LNCAP (cell line): ENCODE results near the gene C14orf180.

ENCODE experiments used
- TF ChIP-seq, protein P1 (sequence below): fragments of 450-650 bp; IDR thresholded peaks from 2 replicates; pipeline ENCODE4 v1.5.1; 2017; ENCODE audit warnings: mild to moderate bottlenecking

Gene C14orf180

GRCh38 chr14:104604458-104605449 lies 25.2 kb downstream of the C14orf180 start, which contains the start of gene TMEM179:
TMEM179 (minus strand) TSS chr14:104604772; CDS start chr14:104604741, 31 bp downstream.
- TF ChIP-seq, protein P1, sequence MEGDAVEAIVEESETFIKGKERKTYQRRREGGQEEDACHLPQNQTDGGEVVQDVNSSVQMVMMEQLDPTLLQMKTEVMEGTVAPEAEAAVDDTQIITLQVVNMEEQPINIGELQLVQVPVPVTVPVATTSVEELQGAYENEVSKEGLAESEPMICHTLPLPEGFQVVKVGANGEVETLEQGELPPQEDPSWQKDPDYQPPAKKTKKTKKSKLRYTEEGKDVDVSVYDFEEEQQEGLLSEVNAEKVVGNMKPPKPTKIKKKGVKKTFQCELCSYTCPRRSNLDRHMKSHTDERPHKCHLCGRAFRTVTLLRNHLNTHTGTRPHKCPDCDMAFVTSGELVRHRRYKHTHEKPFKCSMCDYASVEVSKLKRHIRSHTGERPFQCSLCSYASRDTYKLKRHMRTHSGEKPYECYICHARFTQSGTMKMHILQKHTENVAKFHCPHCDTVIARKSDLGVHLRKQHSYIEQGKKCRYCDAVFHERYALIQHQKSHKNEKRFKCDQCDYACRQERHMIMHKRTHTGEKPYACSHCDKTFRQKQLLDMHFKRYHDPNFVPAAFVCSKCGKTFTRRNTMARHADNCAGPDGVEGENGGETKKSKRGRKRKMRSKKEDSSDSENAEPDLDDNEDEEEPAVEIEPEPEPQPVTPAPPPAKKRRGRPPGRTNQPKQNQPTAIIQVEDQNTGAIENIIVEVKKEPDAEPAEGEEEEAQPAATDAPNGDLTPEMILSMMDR = no peak

DNA sequence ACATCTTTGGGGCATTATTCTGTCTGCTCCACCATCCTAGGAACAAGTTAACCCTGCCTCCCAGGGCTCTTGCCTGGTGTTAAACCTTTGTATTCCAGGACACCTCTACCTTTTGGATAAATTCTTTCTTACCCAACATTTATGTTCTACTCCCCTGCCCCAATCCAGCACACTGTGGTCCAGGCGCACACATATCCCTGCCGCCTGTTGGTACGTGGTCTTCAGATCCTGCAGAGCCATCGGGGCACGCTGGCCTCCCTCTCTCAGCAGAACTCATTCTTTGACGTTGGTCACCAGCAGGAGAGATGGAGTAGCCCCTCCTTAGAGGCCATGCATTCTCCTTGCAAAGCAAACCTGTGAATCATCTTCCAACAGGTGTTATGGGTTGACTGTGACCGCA lies 30.1 kb downstream of the C14orf180 start:
- TF ChIP-seq, protein P1 = no peak

- TF ChIP-seq, protein P1 = no peak
Observed at GRCh38 chr14:104610749-104611310, 31.3 kb downstream of the C14orf180 start.

DNA sequence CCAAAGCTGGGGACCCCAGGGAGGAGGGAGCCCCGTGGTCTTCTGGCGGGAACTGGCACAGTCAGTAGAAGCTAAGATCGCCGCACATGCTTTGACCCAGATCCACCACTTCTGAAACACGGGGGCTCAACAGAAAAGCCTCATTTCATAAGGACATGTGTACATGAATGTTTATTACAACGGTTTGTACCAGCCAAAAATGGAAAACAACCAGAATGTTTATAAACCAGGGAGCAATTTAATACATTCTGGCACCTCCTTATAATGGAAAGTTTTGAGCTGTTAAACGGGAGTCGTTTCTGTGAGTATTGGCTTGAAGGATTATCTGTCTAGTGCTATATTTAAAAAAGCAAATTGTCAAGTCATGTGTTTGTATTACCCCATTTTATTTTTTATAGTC lies 32.3 kb downstream of the C14orf180 start:
- TF ChIP-seq, protein P1 = no peak

DNA sequence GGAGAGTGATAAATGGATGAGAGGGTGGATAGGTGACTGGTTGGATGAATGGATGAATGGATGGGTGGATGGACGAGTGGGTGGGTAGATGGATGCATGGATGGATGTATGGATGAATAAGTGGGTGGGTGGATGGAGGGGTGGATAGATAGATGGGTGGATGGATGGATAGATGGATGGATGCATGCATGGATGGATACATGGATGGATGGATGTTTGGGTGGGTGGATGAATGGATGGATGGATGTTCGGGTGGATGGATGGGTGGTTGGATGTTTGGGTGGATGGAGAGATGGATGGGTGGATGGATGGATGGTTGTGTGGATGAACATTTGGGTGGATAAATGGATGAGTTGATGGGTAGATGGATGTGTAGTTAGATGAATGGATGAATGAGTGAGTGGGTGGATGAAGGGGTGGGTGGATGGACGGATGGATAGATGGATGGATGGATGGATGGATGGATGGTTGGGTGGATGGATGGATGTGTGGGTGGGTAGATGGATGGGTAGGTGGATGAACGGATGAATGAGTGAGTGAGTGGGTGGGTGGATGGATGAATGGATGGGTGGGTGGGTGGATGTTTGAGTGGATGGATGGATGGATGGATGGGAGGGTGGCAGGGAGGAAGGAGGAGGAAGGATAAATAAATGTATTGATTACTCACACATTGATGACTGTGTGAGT lies 34.7 kb downstream of the C14orf180 start:
- TF ChIP-seq, protein P1 = no peak

GRCh38 chr14:104624939-104625338 lies 45.4 kb downstream of the C14orf180 start:
- TF ChIP-seq, protein P1 = no peak

- TF ChIP-seq, protein P1 = no peak
Observed at GRCh38 chr14:104632781-104633180, 53.2 kb downstream of the C14orf180 start.
